SK-N-SH (cell line): ENCODE results near the gene RREB1. TPM values are rescaled to one million over a fixed set of nuclear protein-coding genes. Genes with fewer than 3 reads are reported as not detected.

Source experiments
- CTCF ChIA-PET: fragments of 300-600, 350-600 bp; formaldehyde crosslinking; extraction: SDS; loops from one replicate; lab custom pipeline; 2021; lab: Yijun Ruan, JAX
- POLR2A ChIA-PET: fragments of 350-600 bp; sonication (Branson Sonifier 250); formaldehyde crosslinking; extraction: SDS; loops from one replicate; lab custom pipeline; 2020; ENCODE audit warnings: antibody characterized with exemption, inconsistent platforms; lab: Yijun Ruan, JAX
- DNase-seq: peaks from one replicate; pipeline ENCODE4 v3.0.0; 2012
- H2AFZ ChIP-seq: fragments of 200-600 bp; sonication (generic); 2 replicates; pipeline ENCODE4 v1.8.1; 2016; ENCODE audit warnings: antibody characterized with exemption, mild to moderate bottlenecking, low read depth
- H3F3A ChIP-seq: fragments of 200-600 bp; sonication (generic); replicated peaks from 2 replicates; pipeline ENCODE3; 2016; ENCODE audit warnings: antibody characterized with exemption, mild to moderate bottlenecking; ENCODE audit not compliant: insufficient read depth
- H3K27ac ChIP-seq, 2 experiments: fragments of 200-500 bp in 1 of 2; fragments of 200-600 bp in 1 of 2; sonication (Bioruptor generic) in 1 of 2; sonication (generic), shearing (Covaris generic) in 1 of 2; 2 replicates each; pipeline versions ENCODE4 v1.5.1 to v1.6.1; 2014 to 2016; ENCODE audit warnings: low read depth in 2 of 2, inconsistent platforms in 1 of 2, low read length in 1 of 2, mild to moderate bottlenecking in 1 of 2, mixed read lengths in 1 of 2
- H3K27me3 ChIP-seq: fragments of 200-600 bp; sonication (generic), shearing (Covaris generic); 2 replicates; pipeline ENCODE4 v1.6.1; 2016; ENCODE audit warnings: mixed run types; ENCODE audit not compliant: insufficient read depth
- H3K36me3 ChIP-seq, 2 experiments: fragments of 200-500 bp in 1 of 2; fragments of 200-600 bp in 1 of 2; sonication (Bioruptor generic) in 1 of 2; sonication (generic) in 1 of 2; replicated peaks in 1 of 2; 2 replicates each; pipeline versions ENCODE3 to v1.5.1; 2014 to 2016; ENCODE audit warnings: low read length in 1 of 2, mild to moderate bottlenecking in 1 of 2; ENCODE audit not compliant: insufficient read depth in 2 of 2, control insufficient read depth in 1 of 2
- H3K4me1 ChIP-seq, 2 experiments: fragments of 200-500 bp in 1 of 2; fragments of 200-600 bp in 1 of 2; sonication (Bioruptor generic) in 1 of 2; sonication (generic), shearing (Covaris generic) in 1 of 2; 2 replicates each; pipeline versions ENCODE4 v1.5.1 to v1.6.1; 2014 to 2016; ENCODE audit warnings: low read depth in 1 of 2, low read length in 1 of 2, mixed run types in 1 of 2; ENCODE audit not compliant: insufficient read depth in 2 of 2, control insufficient read depth in 1 of 2
- H3K4me2 ChIP-seq: fragments of 200-600 bp; sonication (generic), shearing (Covaris generic); 2 replicates; pipeline ENCODE4 v1.6.1; 2017; ENCODE audit warnings: mixed run types
- H3K4me3 ChIP-seq, 2 experiments: fragments of 200-500 bp in 1 of 2; fragments of 200-600 bp in 1 of 2; sonication (Bioruptor generic) in 1 of 2; sonication (generic), shearing (Covaris generic) in 1 of 2; 2 replicates each; pipeline versions ENCODE4 v1.5.1 to v1.8.1; 2014 to 2016; ENCODE audit warnings: low read depth in 2 of 2, inconsistent platforms in 1 of 2, low read length in 1 of 2, mild to moderate bottlenecking in 1 of 2, mixed read lengths in 1 of 2, moderate library complexity in 1 of 2
- H3K79me2 ChIP-seq: fragments of 200-600 bp; sonication (generic); 2 replicates; pipeline ENCODE4 v1.8.1; 2017; ENCODE audit warnings: mild to moderate bottlenecking; ENCODE audit not compliant: insufficient read depth
- H3K9ac ChIP-seq: fragments of 200-600 bp; sonication (generic); 2 replicates; pipeline ENCODE4 v1.6.1; 2017; ENCODE audit warnings: mixed run types
- H3K9me2 ChIP-seq: fragments of 200-600 bp; sonication (generic); 2 replicates; pipeline ENCODE4 v1.6.1; 2017; ENCODE audit warnings: mixed run types
- H3K9me3 ChIP-seq: fragments of 200-600 bp; sonication (generic); 2 replicates; pipeline ENCODE4 v1.6.1; 2017; ENCODE audit warnings: mixed run types, mild to moderate bottlenecking, moderate library complexity
- H4K20me1 ChIP-seq: fragments of 200-600 bp; sonication (generic); 2 replicates; pipeline ENCODE4 v1.6.1; 2017; ENCODE audit warnings: mild to moderate bottlenecking, mixed run types; ENCODE audit not compliant: insufficient read depth
- CTCF ChIP-seq: fragments of 200-600 bp; sonication (generic); IDR thresholded peaks from 2 replicates; pipeline ENCODE4 v1.6.1; 2017; ENCODE audit warnings: antibody characterized with exemption, mild to moderate bottlenecking, moderate library complexity
- ELF1 ChIP-seq: IDR thresholded peaks from 2 replicates; pipeline ENCODE4 v1.4.0; 2012
- EP300 ChIP-seq, 2 experiments: IDR thresholded peaks; 2 replicates each; pipeline versions ENCODE4 v1.4.0 to v1.6.1; 2012; ENCODE audit warnings: borderline replicate concordance in 1 of 2, low read depth in 1 of 2, low read length in 1 of 2
- FOXJ3 ChIP-seq: sonication (generic); formaldehyde crosslinking; IDR thresholded peaks from 2 replicates; pipeline ENCODE4 v1.5.1; 2020; ENCODE audit warnings: mild to moderate bottlenecking, missing genetic modification reagents
- GABPA ChIP-seq: IDR thresholded peaks from 2 replicates; pipeline ENCODE4 v1.4.0; 2012; ENCODE audit warnings: low read depth, mild to moderate bottlenecking
- GATA2 ChIP-seq: sonication (generic); formaldehyde crosslinking; IDR thresholded peaks from 2 replicates; pipeline ENCODE4 v1.5.0; 2020; ENCODE audit warnings: mild to moderate bottlenecking, missing genetic modification reagents
- JUND ChIP-seq: IDR thresholded peaks from 2 replicates; pipeline ENCODE4 v1.4.0; 2012
- NFIC ChIP-seq: IDR thresholded peaks from 2 replicates; pipeline ENCODE4 v1.4.0; 2012; ENCODE audit warnings: borderline replicate concordance
- RAD21 ChIP-seq: IDR thresholded peaks from 2 replicates; pipeline ENCODE4 v1.6.1; 2012; ENCODE audit warnings: mild to moderate bottlenecking, low read length
- RCOR1 ChIP-seq: fragments of 150-350 bp; IDR thresholded peaks from 2 replicates; pipeline ENCODE4 v1.6.1; 2017; ENCODE audit warnings: antibody characterized with exemption, low read length
- RXRA ChIP-seq: IDR thresholded peaks from 2 replicates; pipeline ENCODE4 v1.4.0; 2012; ENCODE audit warnings: low read depth, mild to moderate bottlenecking, borderline replicate concordance
- SMC3 ChIP-seq: IDR thresholded peaks from 2 replicates; pipeline ENCODE4 v1.6.1; 2012; ENCODE audit warnings: low read depth, low read length, improper control_type of control experiment
- TEAD4 ChIP-seq: IDR thresholded peaks from 2 replicates; pipeline ENCODE4 v1.4.0; 2012; ENCODE audit warnings: mild to moderate bottlenecking, borderline replicate concordance; ENCODE audit not compliant: insufficient read depth
- USF2 ChIP-seq: fragments of 150-350 bp; IDR thresholded peaks from 2 replicates; pipeline ENCODE4 v1.6.1; 2017; ENCODE audit warnings: antibody characterized with exemption, low read length, low read depth, borderline replicate concordance
- WGBS: methylation state at CpG from one replicate; pipeline ENCODE4 v1.1.6; 2017; ENCODE audit warnings: low lambda C conversion rate; 5-methylcytosine and 5-hydroxymethylcytosine counted together
- polyA plus RNA-seq, 3 experiments: library from polyadenylated mRNA; depleted of rRNA; stranded (reverse); fragments of >200 nt; gene quantifications; 2 replicates each; pipeline ENCODE4 v1.2.3, GENCODE V29; 2012
- TF ChIP-seq, protein P1 (sequence below): IDR thresholded peaks from 2 replicates; pipeline ENCODE4 v1.4.0; 2012; ENCODE audit warnings: low read depth
- TF ChIP-seq, protein P2 (sequence below): IDR thresholded peaks from 2 replicates; pipeline ENCODE4; 2012
- TF ChIP-seq, protein P3 (sequence below): IDR thresholded peaks from 2 replicates; pipeline ENCODE4 v1.4.0; 2012; ENCODE audit warnings: low read depth, borderline replicate concordance
- TF ChIP-seq, protein P4 (sequence below): IDR thresholded peaks from 2 replicates; pipeline ENCODE4 v1.4.0; 2012; ENCODE audit warnings: low read depth, borderline replicate concordance

RREB1 gene
- polyA plus RNA-seq, 1 of the 3 experiments (the other 2 are of a cell fraction) = 2.0 TPM

- Histone ChIP-seq H3K9me3 (no peaks in the 10 kb centered on the region), H3K27me3 (no peaks in the 10 kb centered on the region), H3K4me3 (no peak overlapping the region), H3K4me1 (peaks cover 0 to 13% of the 10 kb centered on the region in 2 experiments; a peak in 2 of 4 replicates), H3K9me2 (no peaks in the 10 kb centered on the region), H3K4me2 (0 out of 2 replicates have a peak overlapping the region, but pooled peaks have one; percentile 18), H3K79me2 (peaks cover 9% of the 10 kb centered on the region; the same call in 1 of the 2 replicates), H2AFZ (no peak overlapping the region), H3K27ac (peak overlapping the region in 1 of 2 experiments; percentile 22; a peak in 2 of 4 replicates), H3K9ac (no peak overlapping the region), H3F3A (peaks cover 6% of the 10 kb centered on the region), H4K20me1 (peaks cover 7% of the 10 kb centered on the region), H3K36me3 (peaks cover 0 to 20% of the 10 kb centered on the region in 2 experiments)
- 79% methylated on average over 4 of the region's 4 CpGs for WGBS
- no peak for DNase-seq
- TF ChIP-seq FOXJ3 (CRISPR knock-in tag) (no peak), EP300 (IDR thresholded peaks at IDR 0.05; ENCODE audit: borderline replicate concordance in 1 of 2, low read depth in 1 of 2, low read length in 1 of 2) (no peak), SMC3 (no peak), RXRA (no peak), GABPA (no peak), TEAD4 (no peak), JUND (no peak), USF2 (no peak), ELF1 (no peak), GATA2 (no peak), RAD21 (no peak), CTCF (no peak), NFIC (no peak), RCOR1 (no peak)
- TF ChIP-seq, protein P1, sequence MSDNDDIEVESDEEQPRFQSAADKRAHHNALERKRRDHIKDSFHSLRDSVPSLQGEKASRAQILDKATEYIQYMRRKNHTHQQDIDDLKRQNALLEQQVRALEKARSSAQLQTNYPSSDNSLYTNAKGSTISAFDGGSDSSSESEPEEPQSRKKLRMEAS = no peak
- TF ChIP-seq, protein P2, sequence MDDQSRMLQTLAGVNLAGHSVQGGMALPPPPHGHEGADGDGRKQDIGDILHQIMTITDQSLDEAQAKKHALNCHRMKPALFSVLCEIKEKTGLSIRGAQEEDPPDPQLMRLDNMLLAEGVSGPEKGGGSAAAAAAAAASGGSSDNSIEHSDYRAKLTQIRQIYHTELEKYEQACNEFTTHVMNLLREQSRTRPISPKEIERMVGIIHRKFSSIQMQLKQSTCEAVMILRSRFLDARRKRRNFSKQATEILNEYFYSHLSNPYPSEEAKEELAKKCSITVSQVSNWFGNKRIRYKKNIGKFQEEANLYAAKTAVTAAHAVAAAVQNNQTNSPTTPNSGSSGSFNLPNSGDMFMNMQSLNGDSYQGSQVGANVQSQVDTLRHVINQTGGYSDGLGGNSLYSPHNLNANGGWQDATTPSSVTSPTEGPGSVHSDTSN = no peak
- TF ChIP-seq, protein P3, sequence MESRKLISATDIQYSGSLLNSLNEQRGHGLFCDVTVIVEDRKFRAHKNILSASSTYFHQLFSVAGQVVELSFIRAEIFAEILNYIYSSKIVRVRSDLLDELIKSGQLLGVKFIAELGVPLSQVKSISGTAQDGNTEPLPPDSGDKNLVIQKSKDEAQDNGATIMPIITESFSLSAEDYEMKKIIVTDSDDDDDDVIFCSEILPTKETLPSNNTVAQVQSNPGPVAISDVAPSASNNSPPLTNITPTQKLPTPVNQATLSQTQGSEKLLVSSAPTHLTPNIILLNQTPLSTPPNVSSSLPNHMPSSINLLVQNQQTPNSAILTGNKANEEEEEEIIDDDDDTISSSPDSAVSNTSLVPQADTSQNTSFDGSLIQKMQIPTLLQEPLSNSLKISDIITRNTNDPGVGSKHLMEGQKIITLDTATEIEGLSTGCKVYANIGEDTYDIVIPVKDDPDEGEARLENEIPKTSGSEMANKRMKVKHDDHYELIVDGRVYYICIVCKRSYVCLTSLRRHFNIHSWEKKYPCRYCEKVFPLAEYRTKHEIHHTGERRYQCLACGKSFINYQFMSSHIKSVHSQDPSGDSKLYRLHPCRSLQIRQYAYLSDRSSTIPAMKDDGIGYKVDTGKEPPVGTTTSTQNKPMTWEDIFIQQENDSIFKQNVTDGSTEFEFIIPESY = no peak
- TF ChIP-seq, protein P4, sequence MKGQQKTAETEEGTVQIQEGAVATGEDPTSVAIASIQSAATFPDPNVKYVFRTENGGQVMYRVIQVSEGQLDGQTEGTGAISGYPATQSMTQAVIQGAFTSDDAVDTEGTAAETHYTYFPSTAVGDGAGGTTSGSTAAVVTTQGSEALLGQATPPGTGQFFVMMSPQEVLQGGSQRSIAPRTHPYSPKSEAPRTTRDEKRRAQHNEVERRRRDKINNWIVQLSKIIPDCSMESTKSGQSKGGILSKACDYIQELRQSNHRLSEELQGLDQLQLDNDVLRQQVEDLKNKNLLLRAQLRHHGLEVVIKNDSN = no peak
- CTCF ChIA-PET = interaction anchor here (0.5 to 4.2 kb wide), 20 partner anchors 10 to 1055 kb away, joined by 3 to 24 read pairs (median 5); no protein-coding TSS in a partner anchor
- POLR2A ChIA-PET = no interaction called here
These were observed 135.0 kb downstream of the RREB1 start for GRCh38 chr6:7242835-7243178.
